Peyer's patch (tissue), 4 donors: ENCODE results near the gene KCNJ5. TPM values are rescaled to one million over a fixed set of nuclear protein-coding genes. Genes with fewer than 3 reads are reported as not detected.

Experiments used
- DNase-seq, 3 donors: peaks; one replicate each; pipeline ENCODE4 v3.0.0-alpha.2; 2017 to 2019
- H3K27ac ChIP-seq, 4 donors: fragments of 200-600 bp; sonication (generic); one replicate each; pipeline ENCODE4 v1.5.1; 2016 to 2019
- H3K27me3 ChIP-seq, 2 donors: fragments of 200-600 bp; sonication (generic); one replicate each; pipeline ENCODE4 v1.5.1; 2019
- H3K36me3 ChIP-seq, 3 donors: fragments of 200-600 bp; sonication (generic); one replicate each; pipeline ENCODE4 v1.5.1; 2016 to 2019
- H3K4me1 ChIP-seq, 4 donors: fragments of 200-600 bp; sonication (generic); one replicate each; pipeline ENCODE4 v1.5.1; 2016 to 2019
- H3K4me3 ChIP-seq, 4 donors: fragments of 200-600 bp; sonication (generic); 1 replicate in 3 of 4; 2 replicates in 1 of 4; pipeline ENCODE4 v1.5.1; 2016 to 2019; ENCODE audit warnings: mild to moderate bottlenecking in 1 of 4
- H3K9me3 ChIP-seq, 4 donors: fragments of 200-600 bp; sonication (generic); one replicate each; pipeline ENCODE4 v1.5.1; 2016 to 2019; ENCODE audit warnings: mild to moderate bottlenecking in 1 of 4
- CTCF ChIP-seq, 6 experiments: fragments of 450-650 bp in 4 of 6; fragments of 200-600 bp in 2 of 6; sonication (generic) in 1 of 6; IDR thresholded peaks; one replicate each; pipeline ENCODE4 v1.5.1; 2017 to 2019; ENCODE audit warnings: antibody characterized with exemption in 6 of 6, mild to moderate bottlenecking in 3 of 6, moderate library complexity in 1 of 6
- POLR2A ChIP-seq, 2 donors: fragments of 450-650 bp; IDR thresholded peaks; one replicate each; pipeline ENCODE4 v1.5.1; 2017; ENCODE audit warnings: antibody characterized with exemption in 2 of 2, mild to moderate bottlenecking in 2 of 2, moderate library complexity in 2 of 2
- total RNA-seq, 4 donors: library from RNA; depleted of rRNA; stranded (reverse); fragments of >200 nt; gene quantifications; one replicate each; pipeline ENCODE4 v1.1.0, GENCODE V29; 2016

Gene KCNJ5
- total RNA-seq, 4 donors from 2014 or later, result 1.6 TPM; not detected in 3

GRCh38 chr11:128857341-128857740 lies 33.8 kb upstream of the KCNJ5 start:
- no peak for TF ChIP-seq CTCF (IDR thresholded peaks at IDR 0.05)
- no peak for TF ChIP-seq POLR2A (IDR thresholded peaks at IDR 0.05)

DNA sequence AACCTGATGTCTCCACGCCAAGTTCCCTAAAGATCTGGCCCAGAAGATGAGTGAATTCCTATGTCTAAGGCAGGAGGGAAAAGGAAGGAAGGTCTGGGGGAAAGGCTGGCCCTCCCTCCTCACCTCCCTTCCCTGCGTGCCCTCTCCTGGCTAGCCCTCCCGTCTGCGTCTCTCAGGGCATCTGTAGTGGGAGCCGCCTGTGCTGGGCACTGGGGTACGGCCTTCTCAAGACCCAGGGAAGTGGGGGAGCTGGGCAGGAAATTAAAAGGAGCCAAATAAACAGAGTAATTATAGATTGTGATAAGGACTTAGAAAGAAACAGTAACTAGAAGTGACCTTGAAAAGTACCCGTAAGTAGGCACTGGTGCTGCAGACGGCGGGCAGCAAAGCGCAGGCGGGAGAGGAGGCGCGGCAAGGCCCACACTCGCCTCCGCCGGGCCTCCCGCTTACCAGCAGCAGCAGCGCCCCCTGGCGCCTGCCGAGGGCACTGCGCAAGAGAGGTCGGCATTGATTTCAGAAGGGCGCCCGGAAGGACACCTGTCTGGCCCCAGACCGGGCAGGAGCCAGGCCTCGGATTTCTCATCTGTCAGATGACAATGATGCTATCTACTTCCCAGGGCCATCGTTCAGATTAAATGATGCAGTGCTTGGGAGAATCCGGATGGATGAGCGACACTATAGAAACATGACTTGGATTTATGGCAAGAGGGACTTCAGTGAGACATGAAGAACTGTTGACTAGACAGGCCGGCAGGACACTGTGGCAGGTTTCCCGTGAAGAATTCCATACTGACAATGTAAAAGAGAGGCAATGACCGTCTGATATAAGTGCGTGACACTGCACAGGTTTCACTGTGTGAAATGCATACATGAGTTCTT lies 31.4 kb upstream of the KCNJ5 start:
- TF ChIP-seq CTCF (IDR thresholded peaks at IDR 0.05) (peak; percentile 60 to 90 (median 82)), POLR2A (IDR thresholded peaks at IDR 0.05) (no peak)
- DNase-seq, result peak; percentile 81 to 89 (median 81)
- peaks cover 0 to 5% (median 0%) of the 10 kb centered on the region in 4 donors for H3K4me1 ChIP-seq
- H3K36me3 ChIP-seq, result no peaks in the 10 kb centered on the region
- no peak overlapping the region for H3K27ac ChIP-seq
- H3K4me3 ChIP-seq, result no peak overlapping the region
- no peaks in the 10 kb centered on the region for H3K27me3 ChIP-seq
- no peaks in the 10 kb centered on the region for H3K9me3 ChIP-seq

More at GRCh38 chr11:128857341-128857740, 33.8 kb upstream of the KCNJ5 start:
- H3K36me3 ChIP-seq, result no peaks in the 10 kb centered on the region
- DNase-seq, result no peak
- H3K27me3 ChIP-seq, result no peaks in the 10 kb centered on the region
- H3K4me3 ChIP-seq, result no peak overlapping the region
- H3K27ac ChIP-seq, result no peak overlapping the region
- no peaks in the 10 kb centered on the region for H3K9me3 ChIP-seq
- peaks cover 0 to 5% (median 0%) of the 10 kb centered on the region in 4 donors for H3K4me1 ChIP-seq

GRCh38 chr11:128860571-128861361 lies 30.4 kb upstream of the KCNJ5 start:
- H3K4me1 ChIP-seq, result peaks cover 0 to 5% (median 0%) of the 10 kb centered on the region in 4 donors
- no peaks in the 10 kb centered on the region for H3K27me3 ChIP-seq
- H3K4me3 ChIP-seq, result no peak overlapping the region
- no peaks in the 10 kb centered on the region for H3K36me3 ChIP-seq
- no peak for DNase-seq
- no peak for TF ChIP-seq CTCF (IDR thresholded peaks at IDR 0.05)
- no peak for TF ChIP-seq POLR2A (IDR thresholded peaks at IDR 0.05)
- no peaks in the 10 kb centered on the region for H3K9me3 ChIP-seq
- no peak overlapping the region for H3K27ac ChIP-seq

DNA sequence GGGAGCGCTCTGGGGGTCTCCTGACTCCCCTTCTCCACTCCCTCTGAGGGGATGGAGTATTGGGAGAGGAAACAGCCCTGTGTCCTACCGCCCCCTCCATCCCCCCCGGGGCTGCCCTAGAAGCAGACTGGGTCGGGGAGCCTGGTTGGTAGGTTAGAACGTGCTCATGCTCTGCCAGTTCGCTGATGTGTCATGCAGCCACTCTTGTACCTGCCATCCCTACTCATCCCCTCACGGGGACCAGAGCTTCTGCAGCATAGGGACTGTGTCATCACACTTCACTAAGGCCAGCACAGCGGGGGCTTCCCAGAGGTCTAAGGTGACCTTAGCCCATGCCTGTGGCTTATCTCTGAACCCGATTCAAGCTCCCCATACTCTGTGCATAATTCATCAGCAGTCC lies 28.8 kb upstream of the KCNJ5 start:
- DNase-seq, result peak in 1 of 3 donors; percentile 36

More for the DNA sequence above, 28.8 kb upstream of the KCNJ5 start:
- Histone ChIP-seq H3K27ac (no peak overlapping the region), H3K4me3 (no peak overlapping the region), H3K4me1 (peaks cover 0 to 5% (median 0%) of the 10 kb centered on the region in 4 donors), H3K9me3 (no peaks in the 10 kb centered on the region), H3K27me3 (no peaks in the 10 kb centered on the region), H3K36me3 (no peaks in the 10 kb centered on the region)
- no peak for TF ChIP-seq POLR2A (IDR thresholded peaks at IDR 0.05)
- TF ChIP-seq CTCF (IDR thresholded peaks at IDR 0.05), result no peak
